ENCODE results near the gene SMURF2. TPM values are rescaled to one million over a fixed set of nuclear protein-coding genes. Genes with fewer than 3 reads are reported as not detected.

Gene SMURF2
- total and polyA plus RNA-seq, 9 of the 15 experiments (the other 6 are each of a cell fraction or from before 2014, with no cell fraction given), result 3.8 to 22.0 (median 14.8) TPM

DNA sequence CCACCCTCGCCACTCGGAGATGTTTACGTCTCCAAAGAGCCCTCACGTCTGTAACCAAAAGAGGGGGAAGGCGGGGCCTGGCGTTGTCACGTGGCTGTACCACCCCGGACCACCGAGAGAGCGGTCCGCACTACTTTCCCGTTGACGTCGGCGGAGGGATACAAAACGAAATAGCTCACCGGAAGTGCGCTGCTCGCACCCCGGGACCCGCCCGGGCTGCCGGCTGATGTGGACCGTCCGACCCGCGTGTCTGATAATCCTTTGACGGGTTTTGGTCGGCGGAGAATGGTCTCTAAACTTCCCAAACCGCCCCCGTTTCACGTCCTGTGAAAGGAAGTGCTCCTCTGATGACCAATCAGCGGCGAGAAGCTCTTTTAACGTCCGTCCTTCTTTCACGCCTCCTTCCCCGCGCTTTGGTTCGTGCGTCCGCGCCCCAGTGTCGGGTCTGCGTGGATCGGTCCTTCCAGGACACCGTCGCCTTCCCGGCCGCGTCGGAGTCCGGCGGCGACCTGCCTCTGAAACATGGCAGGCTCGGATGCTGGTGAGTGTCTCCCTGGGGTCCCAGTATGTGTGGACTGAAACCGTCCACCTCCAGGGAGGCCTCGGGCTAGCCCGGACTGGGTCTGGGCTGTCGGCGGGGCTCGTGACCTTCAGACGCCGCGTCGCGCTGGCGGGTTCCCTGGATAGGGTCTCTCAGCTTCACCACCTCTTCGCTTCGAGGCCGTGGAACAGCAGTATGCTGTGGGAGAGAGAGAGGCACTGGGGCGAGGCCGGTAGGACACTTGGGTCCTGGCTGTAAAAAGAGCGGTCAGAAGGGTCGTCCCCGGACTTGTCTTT is 155.3 kb downstream of the SMURF2 start, which contains the start of gene CEP95 (continued):
- no peak for TF ChIP-seq TRIM28 (IDR thresholded peaks at IDR 0.05)
- no peak for TF ChIP-seq PHB (CRISPR knock-in tag; IDR thresholded peaks at IDR 0.05)
- TF ChIP-seq, protein P1, sequence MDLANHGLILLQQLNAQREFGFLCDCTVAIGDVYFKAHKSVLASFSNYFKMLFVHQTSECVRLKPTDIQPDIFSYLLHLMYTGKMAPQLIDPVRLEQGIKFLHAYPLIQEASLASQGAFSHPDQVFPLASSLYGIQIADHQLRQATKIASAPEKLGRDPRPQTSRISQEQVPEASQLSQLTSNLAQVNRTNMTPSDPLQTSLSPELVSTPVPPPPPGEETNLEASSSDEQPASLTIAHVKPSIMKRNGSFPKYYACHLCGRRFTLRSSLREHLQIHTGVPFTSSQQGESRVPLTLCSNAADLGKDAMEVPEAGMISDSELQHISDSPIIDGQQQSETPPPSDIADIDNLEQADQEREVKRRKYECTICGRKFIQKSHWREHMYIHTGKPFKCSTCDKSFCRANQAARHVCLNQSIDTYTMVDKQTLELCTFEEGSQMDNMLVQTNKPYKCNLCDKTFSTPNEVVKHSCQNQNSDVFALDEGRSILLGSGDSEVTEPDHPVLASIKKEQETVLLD (IDR thresholded peaks at IDR 0.05), result peak; percentile 54; the same call in 1 of the 2 replicates
- TF ChIP-seq RHOXF2B (CRISPR knock-in tag; conservative IDR thresholded peaks at IDR 0.05), result no peak
- peak; percentile 92 for TF ChIP-seq RAD51 (IDR thresholded peaks at IDR 0.05; ENCODE audit: borderline replicate concordance, low read depth)
- no peak for TF ChIP-seq RBM17 (IDR thresholded peaks at IDR 0.05; ENCODE audit: borderline replicate concordance, low read depth, low read length)
- TF ChIP-seq ZHX1 (conservative IDR thresholded peaks at IDR 0.05; ENCODE audit: low read length), result 0 out of 2 replicates have a peak, but pooled peaks have one; percentile 41
- TF ChIP-seq ZNF184 (CRISPR knock-in tag; IDR thresholded peaks at IDR 0.05), result no peak
- TF ChIP-seq FIP1L1 (IDR thresholded peaks at IDR 0.05; ENCODE audit: low read depth, low read length, poor library complexity, severe bottlenecking), result no peak
- TF ChIP-seq STAG1 (CRISPR knock-in tag; IDR thresholded peaks at IDR 0.05; ENCODE audit: borderline replicate concordance), result peak; percentile 37; the same call in 1 of the 2 replicates
- TF ChIP-seq ARID1B (IDR thresholded peaks at IDR 0.05), result peak; percentile 22; the same call in 1 of the 2 replicates
- TF ChIP-seq, protein P2, sequence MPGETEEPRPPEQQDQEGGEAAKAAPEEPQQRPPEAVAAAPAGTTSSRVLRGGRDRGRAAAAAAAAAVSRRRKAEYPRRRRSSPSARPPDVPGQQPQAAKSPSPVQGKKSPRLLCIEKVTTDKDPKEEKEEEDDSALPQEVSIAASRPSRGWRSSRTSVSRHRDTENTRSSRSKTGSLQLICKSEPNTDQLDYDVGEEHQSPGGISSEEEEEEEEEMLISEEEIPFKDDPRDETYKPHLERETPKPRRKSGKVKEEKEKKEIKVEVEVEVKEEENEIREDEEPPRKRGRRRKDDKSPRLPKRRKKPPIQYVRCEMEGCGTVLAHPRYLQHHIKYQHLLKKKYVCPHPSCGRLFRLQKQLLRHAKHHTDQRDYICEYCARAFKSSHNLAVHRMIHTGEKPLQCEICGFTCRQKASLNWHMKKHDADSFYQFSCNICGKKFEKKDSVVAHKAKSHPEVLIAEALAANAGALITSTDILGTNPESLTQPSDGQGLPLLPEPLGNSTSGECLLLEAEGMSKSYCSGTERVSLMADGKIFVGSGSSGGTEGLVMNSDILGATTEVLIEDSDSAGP (CRISPR knock-in tag; IDR thresholded peaks at IDR 0.05), result no peak
- TF ChIP-seq, protein P3, sequence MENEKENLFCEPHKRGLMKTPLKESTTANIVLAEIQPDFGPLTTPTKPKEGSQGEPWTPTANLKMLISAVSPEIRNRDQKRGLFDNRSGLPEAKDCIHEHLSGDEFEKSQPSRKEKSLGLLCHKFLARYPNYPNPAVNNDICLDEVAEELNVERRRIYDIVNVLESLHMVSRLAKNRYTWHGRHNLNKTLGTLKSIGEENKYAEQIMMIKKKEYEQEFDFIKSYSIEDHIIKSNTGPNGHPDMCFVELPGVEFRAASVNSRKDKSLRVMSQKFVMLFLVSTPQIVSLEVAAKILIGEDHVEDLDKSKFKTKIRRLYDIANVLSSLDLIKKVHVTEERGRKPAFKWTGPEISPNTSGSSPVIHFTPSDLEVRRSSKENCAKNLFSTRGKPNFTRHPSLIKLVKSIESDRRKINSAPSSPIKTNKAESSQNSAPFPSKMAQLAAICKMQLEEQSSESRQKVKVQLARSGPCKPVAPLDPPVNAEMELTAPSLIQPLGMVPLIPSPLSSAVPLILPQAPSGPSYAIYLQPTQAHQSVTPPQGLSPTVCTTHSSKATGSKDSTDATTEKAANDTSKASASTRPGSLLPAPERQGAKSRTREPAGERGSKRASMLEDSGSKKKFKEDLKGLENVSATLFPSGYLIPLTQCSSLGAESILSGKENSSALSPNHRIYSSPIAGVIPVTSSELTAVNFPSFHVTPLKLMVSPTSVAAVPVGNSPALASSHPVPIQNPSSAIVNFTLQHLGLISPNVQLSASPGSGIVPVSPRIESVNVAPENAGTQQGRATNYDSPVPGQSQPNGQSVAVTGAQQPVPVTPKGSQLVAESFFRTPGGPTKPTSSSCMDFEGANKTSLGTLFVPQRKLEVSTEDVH (IDR thresholded peaks at IDR 0.05; ENCODE audit: low read depth, partially characterized antibody), result peak; percentile 89
- TF ChIP-seq PTBP1 (IDR thresholded peaks at IDR 0.05; ENCODE audit: low read depth, low read length), result no peak
- TF ChIP-seq KLF6 (CRISPR knock-in tag; IDR thresholded peaks at IDR 0.05; ENCODE audit: borderline replicate concordance), result peak; percentile 73; the same call in 1 of the 2 replicates
- TF ChIP-seq KDM4B (IDR thresholded peaks at IDR 0.05; ENCODE audit: borderline replicate concordance in 2 of 2, low read depth in 1 of 2), result peak in 1 of 2 experiments; percentile 5; a peak in 1 of 4 replicates
- no peak for TF ChIP-seq ZNF75A (CRISPR knock-in tag; IDR thresholded peaks at IDR 0.05)
- TF ChIP-seq TEAD2 (tag; IDR thresholded peaks at IDR 0.05), result no peak
- no peak for TF ChIP-seq ZFP30 (CRISPR knock-in tag; IDR thresholded peaks at IDR 0.05; ENCODE audit: borderline replicate concordance)

Measured in K562 (cell line).